Colonic mucosa (tissue), 4 donors: ENCODE results near the gene BIN1. TPM values are rescaled to one million over a fixed set of nuclear protein-coding genes. Genes with fewer than 3 reads are reported as not detected.

Experiments
- DNase-seq: peaks from one replicate; pipeline ENCODE4 v3.0.0-alpha.2; 2020
- H3K27ac ChIP-seq: fragments of 200-600 bp; one replicate; pipeline ENCODE4 v1.8.0; 2021
- H3K27me3 ChIP-seq: fragments of 200-600 bp; one replicate; pipeline ENCODE4 v1.8.0; 2021
- H3K36me3 ChIP-seq: fragments of 200-600 bp; one replicate; pipeline ENCODE4 v1.8.0; 2021
- H3K4me1 ChIP-seq: fragments of 200-600 bp; one replicate; pipeline ENCODE4 v1.8.0; 2021; ENCODE audit warnings: mild to moderate bottlenecking
- H3K4me3 ChIP-seq: fragments of 200-600 bp; one replicate; pipeline ENCODE4 v1.8.0; 2021
- H3K9ac ChIP-seq, 2 donors: one replicate each; pipeline ENCODE4 v1.7.0; 2013; ENCODE audit warnings: control low read depth in 2 of 2, low read depth in 2 of 2, low read length in 2 of 2
- H3K9me3 ChIP-seq: fragments of 200-600 bp; one replicate; pipeline ENCODE4 v1.8.0; 2021
- intact Hi-C: fragments of 100-400 bp; cut with DNase I; formaldehyde crosslinking; loops from one replicate; pipeline ENCODE4 v1.14.1; 2022
- total RNA-seq, 2 donors: library from RNA; stranded (reverse); fragmentation: NEBNext Ultra II Directional in 1 of 2; extraction: Animal tissue kit (Norgen Biotek cat#: 25700) in 1 of 2; gene quantifications; one replicate each; pipeline ENCODE4 v1.2.1, GENCODE V29; 2021
- TF ChIP-seq, protein P1 (sequence below): fragments of 200-600 bp; IDR thresholded peaks from one replicate; pipeline ENCODE4 v1.8.0; 2022; ENCODE audit warnings: antibody characterized with exemption, mild to moderate bottlenecking
- donor health status: healthy.
- donor health status: DM: no; HTN: no; CAD: no.
- donor health status: DM: no; HTN: no; CAD: no.

The BIN1 gene
- total RNA-seq, 2 donors from 2014 or later: 38.5 to 60.8 TPM

DNA sequence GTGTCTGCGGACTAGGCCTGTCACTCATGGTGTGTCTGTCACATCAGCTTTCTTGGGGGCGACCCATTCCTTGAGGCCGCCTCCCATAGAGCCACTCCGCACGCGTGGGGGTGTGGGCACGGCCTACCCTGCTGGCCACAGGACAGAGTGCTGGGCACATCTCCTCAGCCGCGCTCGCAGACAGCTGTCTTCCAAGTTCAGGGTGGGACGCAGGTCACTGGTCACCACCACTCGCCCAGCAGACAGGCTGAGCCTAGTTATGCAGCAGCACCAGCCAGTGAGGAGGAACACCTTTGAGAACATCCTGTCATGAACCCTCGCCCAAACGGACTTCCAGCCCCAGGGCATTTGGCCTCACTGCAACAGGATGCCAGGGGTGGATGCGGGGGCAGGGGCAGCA lies 30.8 kb upstream of the BIN1 start:
- no peaks in the 10 kb centered on the region for H3K27me3 ChIP-seq
- no peak for DNase-seq
- H3K4me1 ChIP-seq: no peaks in the 10 kb centered on the region
- no peak overlapping the region for H3K9ac ChIP-seq
- TF ChIP-seq, protein P1, sequence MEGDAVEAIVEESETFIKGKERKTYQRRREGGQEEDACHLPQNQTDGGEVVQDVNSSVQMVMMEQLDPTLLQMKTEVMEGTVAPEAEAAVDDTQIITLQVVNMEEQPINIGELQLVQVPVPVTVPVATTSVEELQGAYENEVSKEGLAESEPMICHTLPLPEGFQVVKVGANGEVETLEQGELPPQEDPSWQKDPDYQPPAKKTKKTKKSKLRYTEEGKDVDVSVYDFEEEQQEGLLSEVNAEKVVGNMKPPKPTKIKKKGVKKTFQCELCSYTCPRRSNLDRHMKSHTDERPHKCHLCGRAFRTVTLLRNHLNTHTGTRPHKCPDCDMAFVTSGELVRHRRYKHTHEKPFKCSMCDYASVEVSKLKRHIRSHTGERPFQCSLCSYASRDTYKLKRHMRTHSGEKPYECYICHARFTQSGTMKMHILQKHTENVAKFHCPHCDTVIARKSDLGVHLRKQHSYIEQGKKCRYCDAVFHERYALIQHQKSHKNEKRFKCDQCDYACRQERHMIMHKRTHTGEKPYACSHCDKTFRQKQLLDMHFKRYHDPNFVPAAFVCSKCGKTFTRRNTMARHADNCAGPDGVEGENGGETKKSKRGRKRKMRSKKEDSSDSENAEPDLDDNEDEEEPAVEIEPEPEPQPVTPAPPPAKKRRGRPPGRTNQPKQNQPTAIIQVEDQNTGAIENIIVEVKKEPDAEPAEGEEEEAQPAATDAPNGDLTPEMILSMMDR: no peak
- no peak overlapping the region for H3K27ac ChIP-seq
- H3K9me3 ChIP-seq: no peaks in the 10 kb centered on the region
- no peak overlapping the region for H3K4me3 ChIP-seq
- no peaks in the 10 kb centered on the region for H3K36me3 ChIP-seq
- intact Hi-C loops: no loop called here

DNA sequence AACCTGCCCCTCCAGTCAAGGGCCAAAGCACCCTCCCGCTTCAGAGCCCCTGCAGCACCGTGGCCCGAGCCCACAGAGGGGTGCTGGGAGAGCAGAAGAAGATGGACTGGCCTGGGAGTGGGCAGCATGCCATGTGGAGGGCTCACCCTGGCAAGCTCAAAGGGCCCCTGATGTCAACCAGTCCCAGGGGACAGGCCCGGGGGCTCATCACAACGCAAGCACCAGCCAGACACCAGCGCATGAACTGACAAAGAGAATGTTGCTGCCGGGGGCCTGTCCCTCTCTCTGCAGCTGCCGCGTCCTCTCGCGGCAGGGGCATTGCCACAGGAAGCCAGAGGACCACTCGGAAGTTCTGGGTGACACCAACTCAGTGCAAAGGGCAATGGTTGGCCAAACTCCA lies 30.3 kb upstream of the BIN1 start:
- no peak overlapping the region for H3K4me3 ChIP-seq
- no peaks in the 10 kb centered on the region for H3K9me3 ChIP-seq
- no peak overlapping the region for H3K27ac ChIP-seq
- H3K36me3 ChIP-seq: no peaks in the 10 kb centered on the region
- H3K9ac ChIP-seq: no peak overlapping the region
- intact Hi-C loops: no loop called here
- H3K27me3 ChIP-seq: no peaks in the 10 kb centered on the region
- no peaks in the 10 kb centered on the region for H3K4me1 ChIP-seq
- TF ChIP-seq, protein P1: no peak
- no peak for DNase-seq

DNA sequence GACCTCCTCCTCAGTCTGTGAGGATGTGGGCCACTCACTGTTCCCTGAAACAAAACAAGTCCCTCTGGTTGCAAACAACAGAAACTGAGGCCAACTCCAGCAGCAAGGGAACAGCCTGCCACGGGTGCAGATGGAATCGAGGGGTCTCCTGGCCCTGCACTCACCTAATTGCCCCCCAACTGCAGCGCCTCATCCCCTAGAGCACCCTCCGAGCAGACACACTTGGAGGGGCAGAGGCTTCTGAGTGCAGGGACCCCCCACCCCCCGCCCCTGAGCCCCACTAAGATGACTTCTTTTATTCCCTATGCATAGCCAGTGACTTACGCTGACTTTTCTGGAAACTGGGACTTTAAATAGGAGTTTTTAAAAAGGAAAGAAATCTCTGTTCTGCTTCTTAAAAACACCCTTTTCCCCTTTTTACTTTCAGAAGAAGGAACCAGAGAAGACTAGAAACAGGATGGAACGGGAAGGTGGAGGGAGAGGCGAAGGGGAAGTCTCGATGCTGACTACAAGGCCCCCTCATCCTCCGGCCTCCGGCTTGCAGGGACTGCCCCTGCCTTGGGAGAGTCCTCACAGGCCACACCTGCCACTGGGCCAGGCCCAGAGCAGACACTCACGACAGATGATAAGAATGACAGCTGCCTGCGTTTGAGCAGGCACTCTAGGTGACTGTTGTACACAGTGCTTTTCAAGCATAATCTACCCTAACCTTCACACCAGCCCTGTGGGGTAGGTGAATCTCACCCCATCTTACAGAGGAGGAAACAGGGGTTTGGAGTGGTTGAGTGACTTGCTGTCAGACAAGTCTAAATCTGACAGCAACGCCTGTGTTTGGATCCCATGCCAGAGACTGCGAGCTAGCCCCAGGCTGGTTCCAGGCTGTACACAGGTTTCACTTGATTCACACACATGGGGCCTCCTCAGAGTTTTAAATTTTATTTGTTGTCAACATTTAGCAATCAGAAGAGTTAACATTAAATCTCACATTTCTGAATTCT lies 28.2 kb upstream of the BIN1 start:
- intact Hi-C loops: no loop called here
- H3K9me3 ChIP-seq: no peaks in the 10 kb centered on the region
- no peak overlapping the region for H3K9ac ChIP-seq
- H3K4me3 ChIP-seq: no peak overlapping the region
- H3K36me3 ChIP-seq: no peaks in the 10 kb centered on the region
- H3K27ac ChIP-seq: no peak overlapping the region
- DNase-seq: no peak
- no peaks in the 10 kb centered on the region for H3K4me1 ChIP-seq
- TF ChIP-seq, protein P1: no peak
- no peaks in the 10 kb centered on the region for H3K27me3 ChIP-seq

DNA sequence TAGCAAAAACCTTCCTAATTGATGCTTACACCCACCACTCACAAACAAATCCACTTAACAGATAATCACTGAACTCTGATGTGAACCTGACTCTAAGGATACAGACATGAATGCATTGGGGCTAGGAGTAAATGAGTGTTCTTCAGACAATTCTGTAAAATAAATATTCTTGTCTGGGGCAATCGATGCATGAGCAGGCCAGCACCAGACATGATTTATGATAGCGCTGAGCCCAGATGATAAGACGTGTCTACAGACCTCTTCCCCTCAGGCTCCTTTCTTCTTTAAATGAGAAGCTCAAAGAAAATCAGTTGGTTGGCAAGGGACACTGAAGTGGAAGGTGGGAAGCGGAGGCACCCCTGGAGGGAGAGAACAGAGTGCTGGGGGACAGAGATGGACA lies 27.3 kb upstream of the BIN1 start:
- no peak overlapping the region for H3K9ac ChIP-seq
- no peaks in the 10 kb centered on the region for H3K27me3 ChIP-seq
- H3K4me1 ChIP-seq: no peaks in the 10 kb centered on the region
- no peak overlapping the region for H3K27ac ChIP-seq
- DNase-seq: no peak
- H3K9me3 ChIP-seq: no peaks in the 10 kb centered on the region
- TF ChIP-seq, protein P1: no peak
- no peaks in the 10 kb centered on the region for H3K36me3 ChIP-seq
- intact Hi-C loops: no loop called here
- no peak overlapping the region for H3K4me3 ChIP-seq

DNA sequence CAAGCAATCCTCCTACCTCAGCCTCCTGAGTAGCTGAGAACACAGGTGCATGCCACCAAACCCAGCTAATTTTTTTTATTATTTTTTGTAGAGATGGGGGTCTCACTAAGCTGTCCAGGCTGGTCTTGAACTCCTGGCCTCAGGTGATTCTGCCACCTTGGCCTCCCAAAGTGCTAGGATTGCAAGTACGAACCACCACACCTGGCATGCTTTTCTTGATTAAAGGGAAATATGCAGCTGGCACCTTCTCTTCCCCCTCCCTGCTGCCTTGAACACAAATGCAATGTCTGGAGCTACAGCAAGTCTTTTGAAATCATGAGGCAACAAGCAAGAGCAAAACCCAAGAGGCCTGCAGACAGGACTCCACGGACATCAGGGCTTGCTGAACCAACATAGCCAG lies 26.8 kb upstream of the BIN1 start:
- Histone ChIP-seq H3K27me3 (no peaks in the 10 kb centered on the region), H3K27ac (no peak overlapping the region), H3K4me3 (no peak overlapping the region), H3K36me3 (no peaks in the 10 kb centered on the region), H3K4me1 (no peaks in the 10 kb centered on the region), H3K9me3 (no peaks in the 10 kb centered on the region), H3K9ac (no peak overlapping the region)
- intact Hi-C loops: no loop called here
- TF ChIP-seq, protein P1: no peak
- DNase-seq: peak; percentile 11
